GM10248 (cell line): ENCODE data around the gene METTL1.

ENCODE experiments used
- CTCF ChIA-PET: fragments of 300-600 bp; sonication (Branson Sonifier 250); formaldehyde crosslinking; extraction: SDS; loops from one replicate; lab custom pipeline; 2021; ENCODE audit warnings: antibody characterized with exemption; lab: Yijun Ruan, JAX
- POLR2A ChIA-PET: fragments of 350-650 bp; sonication (Branson Sonifier 250); formaldehyde crosslinking; extraction: SDS; loops from one replicate; lab custom pipeline; 2020; ENCODE audit warnings: antibody characterized with exemption; lab: Yijun Ruan, JAX
- DNase-seq: peaks from one replicate; pipeline ENCODE4 v3.0.0; 2012; ENCODE audit errors: extremely low spot score
- CTCF ChIP-seq: IDR thresholded peaks from 2 replicates; pipeline ENCODE4 v1.5.1; 2012; ENCODE audit warnings: mild to moderate bottlenecking, low read depth; ENCODE audit errors: extremely low read depth, missing control alignments, control extremely low read depth

The METTL1 gene

GRCh38 chr12:57783466-57783801 lies 11.5 kb upstream of the METTL1 start:
- ChIA-PET CTCF (interaction anchor here (0.8 to 11.8 kb wide), 23 partner anchors 10 to 328 kb away, joined by 3 to 85 read pairs (median 6); partner anchors contain the start of genes ATP23, CYP27B1, EEF1AKMT3 and METTL1), POLR2A (no interaction called here)

GRCh38 chr12:57782608-57783465 lies 10.9 kb upstream of the METTL1 start, which contains the start of gene TSFM:
TSS of gene TSFM (plus strand) at chr12:57782787. CDS start at chr12:57782802, 15 bp downstream.
- ChIA-PET CTCF (interaction anchor here (0.6 to 11.8 kb wide), 27 partner anchors 9 to 327 kb away, joined by 3 to 85 read pairs (median 5); partner anchors contain the start of genes ATP23, CYP27B1, EEF1AKMT3 and METTL1), POLR2A (interaction anchor here (1.0 kb wide), 1 partner anchor 11 kb away, joined by 3 read pairs; the partner anchor contains the start of genes EEF1AKMT3 and METTL1)
- DNase-seq = peak; percentile 90
- TF ChIP-seq CTCF = peak; percentile 94

More at GRCh38 chr12:57783466-57783801, 11.5 kb upstream of the METTL1 start:
- no peak for DNase-seq
- TF ChIP-seq CTCF = no peak

GRCh38 chr12:57782243-57782607 lies 10.3 kb upstream of the METTL1 start:
- no peak for DNase-seq
- CTCF ChIA-PET = interaction anchor here (1.2 to 11.8 kb wide), 12 partner anchors 9 to 123 kb away, joined by 3 to 85 read pairs (median 10); partner anchors contain the start of genes EEF1AKMT3 and METTL1
- POLR2A ChIA-PET = interaction anchor here (1.0 kb wide), 1 partner anchor 10 kb away, joined by 3 read pairs; the partner anchor contains the start of genes EEF1AKMT3 and METTL1
- no peak for TF ChIP-seq CTCF

DNA sequence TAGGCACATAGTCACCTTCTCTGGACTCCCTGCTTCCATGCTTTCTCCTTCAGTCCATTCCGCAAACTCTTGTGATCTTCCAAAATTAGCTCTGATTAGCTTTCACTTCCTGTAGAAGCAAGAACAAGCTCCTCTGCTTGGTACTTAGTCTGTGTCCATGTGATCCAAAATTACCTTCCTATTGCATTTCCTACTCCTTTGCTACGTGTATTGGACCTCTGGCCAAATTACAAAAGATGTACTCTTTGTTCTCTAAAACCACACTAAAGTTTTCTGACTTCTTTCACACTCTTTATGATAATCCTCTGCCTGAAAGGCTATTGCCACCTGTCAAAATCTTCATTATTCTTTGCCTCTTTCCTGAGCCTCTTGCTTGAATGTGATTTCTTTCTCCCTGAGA lies 9.9 kb upstream of the METTL1 start:
- DNase-seq = no peak
- CTCF ChIA-PET = interaction anchor here (1.0 to 11.8 kb wide), 9 partner anchors 8 to 124 kb away, joined by 4 to 85 read pairs (median 12); partner anchors contain the start of genes EEF1AKMT3 and METTL1
- POLR2A ChIA-PET = interaction anchor here (0.5 kb wide), 1 partner anchor 165 kb away, joined by 7 read pairs; no protein-coding TSS in a partner anchor
- TF ChIP-seq CTCF = no peak

DNA sequence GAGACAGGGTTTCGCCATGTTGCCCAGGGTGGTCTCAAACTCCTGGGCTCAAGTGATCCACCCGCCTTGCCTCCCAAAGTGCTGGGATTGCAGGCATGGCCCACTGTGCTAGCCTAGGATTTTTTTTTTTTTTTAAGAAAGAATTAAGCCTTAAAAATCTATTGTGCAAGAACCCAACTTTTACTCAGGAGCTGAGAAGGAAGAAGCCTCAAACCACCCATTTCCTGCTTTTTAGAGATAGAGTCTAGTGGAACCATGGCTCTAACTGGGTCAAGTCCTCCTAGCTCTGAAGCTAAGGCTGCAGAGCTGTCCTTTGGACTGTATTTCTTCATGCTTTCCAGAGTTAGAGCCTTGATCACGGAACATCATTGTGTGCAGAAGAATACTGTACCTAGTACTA lies 9.3 kb upstream of the METTL1 start:
- ChIA-PET POLR2A (interaction anchor here (0.5 kb wide), 1 partner anchor 165 kb away, joined by 7 read pairs; no protein-coding TSS in a partner anchor), CTCF (interaction anchor here (1.0 to 11.8 kb wide), 9 partner anchors 8 to 124 kb away, joined by 4 to 85 read pairs (median 12); partner anchors contain the start of genes EEF1AKMT3 and METTL1)
- TF ChIP-seq CTCF = no peak
- no peak for DNase-seq

- TF ChIP-seq CTCF = no peak
- CTCF ChIA-PET = interaction anchor here (1.1 to 11.8 kb wide), 9 partner anchors 14 to 125 kb away, joined by 3 to 85 read pairs (median 7); no protein-coding TSS in a partner anchor
- no peak for DNase-seq
- POLR2A ChIA-PET = no interaction called here
Measured at GRCh38 chr12:57780284-57780897, 8.5 kb upstream of the METTL1 start.
